ENCODE data around the gene MORC2.
A peak's percentile ranks its signal among the peaks of the same experiment; 100 is the strongest.

The MORC2 gene

DNA sequence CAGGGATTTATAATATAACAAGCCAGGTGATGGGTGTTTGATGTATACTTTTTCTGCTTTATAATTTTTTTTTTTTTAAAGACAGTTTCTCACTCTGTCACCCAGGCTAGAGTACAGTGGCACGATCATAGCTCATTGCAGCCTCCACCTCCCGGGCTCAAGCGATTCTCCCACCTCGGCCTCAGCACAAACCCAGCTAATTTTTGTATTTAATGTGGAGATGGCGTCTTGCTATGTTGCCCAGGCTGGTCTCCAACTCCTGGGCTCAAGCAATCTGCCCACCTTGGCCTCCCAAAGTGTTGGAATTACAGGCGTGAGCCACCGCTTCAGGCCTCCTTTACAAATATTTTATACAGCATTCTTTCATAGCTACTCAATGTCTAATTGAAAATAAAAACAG is 48.6 kb downstream of the MORC2 start:
- no peak for DNase-seq

DNA sequence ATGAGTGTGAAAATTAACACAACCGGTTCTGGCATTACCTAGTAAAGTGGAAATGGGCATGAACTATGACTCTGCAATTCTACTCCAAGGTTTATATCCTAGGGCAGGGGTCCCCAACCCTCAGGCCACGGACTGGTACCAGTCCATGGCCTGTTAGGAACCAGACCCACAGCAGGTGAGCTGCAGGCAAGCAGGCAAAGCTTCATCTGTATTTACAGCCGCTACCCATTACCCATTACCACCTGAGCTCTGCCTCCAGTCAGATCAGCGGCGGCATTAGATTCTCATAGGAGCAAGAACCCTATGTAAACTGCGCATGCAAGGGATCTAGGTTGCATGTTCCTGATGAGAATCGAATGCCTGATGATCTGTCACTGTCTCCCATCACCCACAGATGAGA is 49.8 kb downstream of the MORC2 start:
- no peak for DNase-seq

DNA sequence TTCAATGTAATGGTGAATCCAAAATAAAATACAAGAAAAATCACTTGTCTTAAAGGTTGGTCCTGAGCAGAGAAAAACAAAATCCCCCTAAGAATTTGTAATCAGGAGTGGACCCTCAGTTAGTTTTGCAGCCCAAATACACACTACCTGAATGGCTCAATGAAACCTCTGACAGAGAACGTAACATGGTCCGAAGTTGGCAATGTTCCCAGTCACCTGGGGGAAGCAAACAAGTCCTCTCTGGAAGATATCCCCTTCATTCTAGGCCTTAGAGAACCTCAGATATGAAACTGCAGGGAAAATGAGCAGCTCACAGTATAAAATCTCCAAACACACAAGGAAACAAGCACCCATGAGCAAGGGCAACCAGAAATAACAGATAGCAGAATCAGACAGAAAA is 58.2 kb downstream of the MORC2 start:
- no peak for DNase-seq

DNA sequence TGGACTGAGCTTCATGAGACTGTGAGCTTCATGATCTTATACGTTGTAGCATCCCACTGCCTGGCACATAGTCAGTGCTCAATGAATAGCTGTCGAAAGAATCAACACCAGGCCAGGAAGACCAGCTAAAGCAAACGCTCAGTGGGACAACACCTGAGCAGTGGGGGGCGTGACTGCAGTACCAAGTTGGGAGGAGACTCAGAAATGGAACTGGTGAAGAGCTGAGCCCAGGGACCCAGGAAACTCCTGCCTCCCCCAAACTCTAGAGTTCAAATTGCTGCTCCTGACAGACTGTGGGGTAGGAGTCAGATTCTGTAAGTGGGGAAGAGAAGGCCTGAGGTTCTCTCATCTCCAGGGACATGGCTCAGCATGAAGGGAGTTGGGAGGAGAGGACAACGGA is 59.3 kb downstream of the MORC2 start:
- no peak for DNase-seq

DNA sequence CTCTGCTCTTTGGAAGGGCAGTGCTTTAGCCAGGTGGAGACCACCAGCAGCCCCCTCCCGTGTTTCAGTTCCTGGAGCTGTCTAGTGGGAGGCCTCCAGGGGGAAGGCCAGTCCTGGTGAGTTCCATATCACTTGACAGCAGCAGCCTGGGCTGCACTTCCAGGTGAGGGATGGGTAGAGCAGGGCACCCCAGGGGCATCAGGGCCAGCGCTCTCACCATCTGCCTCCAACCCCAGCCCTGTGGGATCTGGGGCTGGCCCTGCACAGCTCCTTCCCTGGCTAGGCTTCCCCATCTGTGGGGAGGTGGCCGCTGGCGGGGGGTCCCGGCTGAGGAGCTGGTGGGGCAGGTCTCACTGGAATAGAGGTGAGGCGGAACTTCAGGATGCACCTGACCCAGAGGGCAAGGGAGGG is 60.5 kb downstream of the MORC2 start:
- DNase-seq: no peak

DNA sequence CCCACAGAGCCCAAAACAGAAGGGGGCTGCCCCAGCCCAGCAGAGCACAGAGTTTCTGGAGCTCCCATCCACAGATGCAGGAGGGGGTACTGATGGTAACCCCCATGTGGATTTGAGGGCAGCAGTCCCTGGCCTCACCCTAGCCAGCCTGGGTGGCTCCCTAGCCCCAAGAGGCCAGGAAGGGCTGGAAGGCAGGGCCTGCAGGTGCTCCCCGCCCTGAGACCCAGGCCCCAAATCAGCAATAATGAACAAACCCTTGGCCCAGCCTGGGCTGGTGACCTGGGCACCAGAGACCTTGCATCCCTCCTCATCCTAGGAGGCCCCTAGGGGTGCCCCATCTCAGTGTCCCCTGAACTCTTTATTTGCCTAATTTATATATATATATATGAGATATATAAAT is 61.6 kb downstream of the MORC2 start:
- no peak for DNase-seq

DNA sequence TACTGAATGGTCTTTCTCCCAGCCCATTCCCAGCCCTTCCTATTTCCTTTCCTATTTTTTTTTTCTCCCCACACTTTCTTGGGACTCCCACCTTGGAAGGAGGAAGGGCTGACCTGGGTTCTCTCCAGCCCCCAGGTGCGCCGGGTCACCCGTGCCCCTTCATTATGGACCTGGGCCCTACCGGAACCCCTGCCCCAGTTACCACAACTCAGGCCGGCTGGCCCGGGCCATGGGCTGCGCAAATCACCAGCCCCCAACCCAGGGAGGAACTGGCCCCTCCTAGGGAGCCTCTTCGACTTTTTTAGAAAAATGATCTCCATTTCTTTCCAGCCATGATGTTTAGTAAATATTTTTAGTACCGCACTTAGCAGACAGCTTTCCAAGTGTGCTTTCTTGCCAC is 62.2 kb downstream of the MORC2 start:
- DNase-seq: no peak

DNA sequence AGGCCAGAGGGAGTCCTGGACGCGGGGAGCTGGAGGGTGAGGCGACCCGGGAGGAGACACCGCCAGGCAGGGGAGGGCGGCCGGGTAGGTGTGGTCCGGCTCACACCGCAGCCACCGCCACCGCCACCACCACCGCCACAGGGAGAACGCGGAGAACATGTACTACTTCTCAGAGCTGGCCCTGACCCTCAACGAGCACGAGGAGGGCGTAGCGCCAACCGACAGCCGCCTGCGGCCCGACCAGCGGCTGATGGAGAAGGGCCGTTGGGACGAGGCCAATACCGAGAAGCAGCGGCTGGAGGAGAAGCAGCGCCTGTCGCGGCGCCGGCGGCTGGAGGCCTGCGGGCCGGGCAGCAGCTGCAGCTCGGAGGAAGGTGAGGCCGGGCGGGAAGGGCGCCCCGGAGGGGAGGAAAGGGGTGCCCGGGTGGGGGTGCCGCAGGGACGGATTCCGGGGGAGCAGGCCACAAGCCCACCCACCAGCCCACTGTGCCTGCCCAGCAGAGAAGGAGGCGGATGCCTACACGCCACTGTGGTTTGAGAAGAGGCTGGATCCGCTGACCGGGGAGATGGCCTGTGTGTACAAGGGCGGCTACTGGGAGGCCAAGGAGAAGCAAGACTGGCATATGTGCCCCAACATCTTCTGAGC is 62.8 kb downstream of the MORC2 start:
- no peak for DNase-seq

DNA sequence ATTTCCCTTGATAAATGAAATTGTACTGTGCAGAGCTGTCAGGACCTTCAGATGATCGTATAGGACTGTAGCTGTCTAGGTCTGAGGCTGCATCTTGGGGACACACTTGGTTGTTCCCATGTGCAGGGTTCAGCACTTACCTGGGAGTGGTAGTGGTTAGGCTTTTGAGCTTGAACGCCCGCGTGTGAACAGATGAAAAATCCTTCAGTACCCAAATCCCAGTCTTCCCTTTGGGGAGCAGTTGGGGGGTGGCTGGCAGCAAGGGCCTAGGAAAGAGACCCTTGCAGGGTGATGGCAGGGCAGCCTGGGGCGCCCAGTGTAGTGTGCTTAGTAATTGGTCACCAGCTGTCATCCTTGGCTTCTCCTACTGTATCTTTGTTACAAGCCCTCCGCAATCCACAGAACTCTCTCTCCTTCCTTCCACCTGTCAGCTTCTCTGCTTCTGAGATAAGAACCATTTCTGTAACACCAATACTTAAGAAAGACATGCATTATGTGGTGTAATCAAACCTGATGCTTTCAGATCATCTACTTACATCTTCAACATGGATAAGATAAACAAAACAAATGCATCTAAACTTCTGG is 64.6 kb downstream of the MORC2 start:
- DNase-seq: peak in 1 of 14 donors; percentile 14

DNA sequence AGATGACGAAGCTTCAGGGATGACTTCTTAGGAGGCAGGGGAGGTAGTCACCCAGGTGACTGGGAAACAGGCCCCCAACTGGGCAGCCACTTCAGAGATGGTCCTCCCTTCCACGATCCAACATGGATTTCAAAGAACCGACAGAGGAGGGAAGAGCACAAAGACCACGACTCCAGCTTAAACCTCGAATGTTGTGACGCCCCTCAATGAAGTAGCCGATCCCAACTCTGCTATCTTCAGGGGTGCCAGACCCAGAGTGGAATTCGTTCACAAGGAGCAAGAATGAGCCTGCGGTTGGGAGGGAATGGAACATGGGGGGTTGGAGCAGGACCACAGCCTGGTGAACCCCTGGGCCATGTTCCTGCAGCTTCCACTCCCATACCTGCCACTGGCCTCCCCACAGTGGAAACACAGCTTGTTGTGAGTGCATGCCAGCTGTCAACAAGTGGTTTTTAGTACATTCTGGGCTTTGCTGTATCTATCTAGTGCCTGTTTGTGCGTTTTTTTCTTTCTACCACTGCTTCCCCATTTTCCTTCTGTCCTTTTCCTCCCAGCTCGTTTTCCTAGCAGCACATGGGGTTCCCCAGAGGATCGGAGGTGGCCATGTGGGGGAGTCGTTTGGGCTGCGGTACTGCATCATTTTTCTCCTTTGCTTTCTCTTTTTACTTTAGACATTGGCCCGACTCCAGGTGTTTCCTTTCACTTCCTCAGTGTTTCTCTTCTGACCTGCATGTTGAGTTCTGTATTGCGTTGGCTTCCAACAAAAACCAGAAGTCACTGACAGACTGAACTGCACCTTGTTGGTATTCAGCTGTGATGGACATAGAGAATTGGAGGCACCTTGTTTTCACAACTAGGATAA is 65.8 kb downstream of the MORC2 start:
- no peak for DNase-seq

DNA sequence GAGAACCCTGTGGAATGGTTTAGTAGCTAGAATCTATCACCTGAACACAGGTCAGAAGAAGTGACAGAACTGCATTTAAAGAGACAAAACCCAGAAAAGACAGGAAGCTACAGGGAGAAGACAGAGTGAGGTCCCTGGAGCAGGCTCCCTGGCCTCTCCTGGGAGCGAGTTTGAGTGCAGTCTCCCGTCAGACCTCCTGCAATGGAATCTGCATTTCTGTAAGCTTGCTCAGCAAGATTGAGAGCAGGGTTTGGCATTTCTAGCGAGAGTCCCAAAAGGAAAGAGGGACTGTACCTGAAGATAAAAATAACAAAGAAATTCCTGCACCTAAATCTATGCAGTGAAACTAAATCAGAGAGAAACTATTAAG is 74.2 kb downstream of the MORC2 start:
- DNase-seq: no peak

DNA sequence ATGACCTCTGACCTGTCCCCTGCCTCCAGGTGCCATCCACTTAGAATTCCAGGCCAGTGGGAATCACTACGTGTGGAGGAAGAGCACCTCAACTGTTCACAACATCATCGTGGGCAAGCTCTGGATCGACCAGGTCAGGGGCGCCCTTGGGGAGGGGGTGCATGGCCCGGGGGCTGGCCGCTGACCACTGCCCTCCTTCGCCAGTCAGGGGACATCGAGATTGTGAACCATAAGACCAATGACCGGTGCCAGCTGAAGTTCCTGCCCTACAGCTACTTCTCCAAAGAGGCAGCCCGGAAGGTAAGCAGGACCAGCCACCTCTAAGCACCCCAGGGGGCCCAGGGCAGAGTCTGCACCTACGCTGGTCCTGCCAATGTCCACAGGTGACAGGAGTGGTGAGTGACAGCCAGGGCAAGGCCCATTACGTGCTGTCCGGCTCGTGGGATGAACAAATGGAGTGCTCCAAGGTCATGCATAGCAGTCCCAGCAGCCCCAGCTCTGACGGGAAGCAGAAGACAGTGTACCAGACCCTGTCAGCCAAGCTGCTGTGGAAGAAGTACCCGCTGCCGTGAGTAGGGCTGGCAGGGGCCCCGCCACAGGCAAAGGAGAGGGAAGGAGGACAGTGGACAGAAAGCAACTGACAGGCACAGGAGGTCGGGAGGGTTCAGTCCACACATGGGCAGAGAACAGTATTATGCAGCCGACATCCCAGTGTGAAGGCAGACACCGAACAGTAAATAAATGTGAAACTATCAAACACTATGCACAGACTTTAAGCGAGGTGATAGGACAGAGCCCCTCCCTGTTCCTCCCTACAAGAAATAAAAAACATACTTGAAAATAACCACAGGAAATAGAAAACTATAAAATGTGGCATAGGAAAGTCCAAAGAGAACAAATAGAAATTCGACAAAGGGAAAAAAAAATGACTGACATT is 74.9 kb downstream of the MORC2 start:
- no peak for DNase-seq

DNA sequence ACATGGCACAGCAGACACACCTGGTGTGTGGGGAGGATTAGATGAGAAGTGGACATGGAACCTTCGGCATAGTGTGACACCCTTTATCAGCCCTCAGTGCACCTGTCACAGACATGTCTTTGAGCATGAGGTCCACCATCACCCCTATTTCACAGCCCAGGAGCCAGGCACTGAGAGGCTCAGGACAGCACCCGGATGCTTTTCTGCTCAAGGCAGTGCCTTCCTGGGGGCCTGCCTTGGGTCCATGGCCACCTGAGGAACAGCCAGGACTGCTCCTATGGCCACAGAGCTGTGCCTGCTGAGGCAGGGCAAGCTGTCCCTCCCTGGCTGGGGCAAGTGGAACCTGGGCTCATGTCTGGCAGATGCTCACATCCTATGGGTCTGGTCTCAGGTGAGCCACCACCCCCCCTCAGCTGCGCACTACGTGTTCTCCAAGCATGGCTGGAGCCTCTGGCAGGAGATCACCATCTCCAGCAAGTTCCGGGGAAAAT is 75.8 kb downstream of the MORC2 start:
- DNase-seq: no peak

DNA sequence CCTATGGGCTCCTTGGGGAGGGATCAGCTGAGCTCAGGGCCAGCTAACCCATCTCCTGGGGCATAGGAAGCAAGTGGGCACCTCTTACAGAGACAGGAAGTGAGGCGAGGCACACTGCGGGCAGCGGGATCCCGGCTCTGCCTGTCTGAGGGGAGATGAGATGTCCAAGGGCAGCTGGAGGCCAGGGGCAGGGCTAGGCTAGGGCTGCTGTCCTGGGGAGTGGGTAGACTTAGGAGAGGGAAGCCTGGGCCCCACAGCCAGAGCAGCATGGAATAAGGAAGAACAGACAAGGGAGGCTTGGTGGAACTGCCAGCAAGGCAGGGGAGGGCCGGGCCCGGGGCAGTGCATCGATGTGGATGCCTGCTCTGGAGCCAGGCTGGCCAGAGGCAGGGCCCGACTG is 76.3 kb downstream of the MORC2 start:
- no peak for DNase-seq

DNA sequence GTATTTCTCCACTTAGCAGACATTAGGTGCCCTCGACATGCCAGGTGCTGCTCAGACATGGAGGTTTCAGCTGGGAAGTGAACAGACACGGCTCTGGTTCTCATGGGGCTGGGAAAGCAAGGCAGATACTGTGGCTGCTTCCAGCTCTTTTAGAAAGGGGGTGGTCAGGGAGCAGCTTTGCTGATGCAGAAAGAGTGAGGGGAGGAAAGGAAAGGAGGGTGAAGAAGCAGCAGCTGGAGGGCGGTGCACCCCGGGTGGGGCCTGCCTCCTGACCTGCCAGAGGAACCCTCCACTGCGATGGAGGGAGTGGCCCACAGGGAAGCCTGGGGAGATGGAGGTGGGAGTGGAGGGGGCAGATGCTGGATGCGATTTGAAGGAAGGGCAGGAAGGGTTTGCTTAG is 76.8 kb downstream of the MORC2 start:
- DNase-seq: no peak

DNA sequence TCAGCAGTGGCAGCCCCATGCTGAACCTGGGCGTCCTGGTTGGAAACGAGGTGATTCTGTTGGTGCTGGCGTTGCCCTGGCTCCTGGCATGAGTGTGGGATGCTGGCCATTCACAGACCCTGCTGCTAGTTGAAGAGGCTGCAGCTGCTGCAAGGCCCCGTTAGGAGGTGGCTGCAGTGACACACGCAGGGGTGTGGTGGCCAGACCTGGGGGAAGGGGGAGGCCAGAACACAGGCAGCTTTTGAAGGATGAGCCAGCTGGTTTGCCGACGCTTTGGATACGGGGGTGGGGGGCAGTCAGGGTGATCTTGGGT is 77.2 kb downstream of the MORC2 start:
- DNase-seq: no peak

DNA sequence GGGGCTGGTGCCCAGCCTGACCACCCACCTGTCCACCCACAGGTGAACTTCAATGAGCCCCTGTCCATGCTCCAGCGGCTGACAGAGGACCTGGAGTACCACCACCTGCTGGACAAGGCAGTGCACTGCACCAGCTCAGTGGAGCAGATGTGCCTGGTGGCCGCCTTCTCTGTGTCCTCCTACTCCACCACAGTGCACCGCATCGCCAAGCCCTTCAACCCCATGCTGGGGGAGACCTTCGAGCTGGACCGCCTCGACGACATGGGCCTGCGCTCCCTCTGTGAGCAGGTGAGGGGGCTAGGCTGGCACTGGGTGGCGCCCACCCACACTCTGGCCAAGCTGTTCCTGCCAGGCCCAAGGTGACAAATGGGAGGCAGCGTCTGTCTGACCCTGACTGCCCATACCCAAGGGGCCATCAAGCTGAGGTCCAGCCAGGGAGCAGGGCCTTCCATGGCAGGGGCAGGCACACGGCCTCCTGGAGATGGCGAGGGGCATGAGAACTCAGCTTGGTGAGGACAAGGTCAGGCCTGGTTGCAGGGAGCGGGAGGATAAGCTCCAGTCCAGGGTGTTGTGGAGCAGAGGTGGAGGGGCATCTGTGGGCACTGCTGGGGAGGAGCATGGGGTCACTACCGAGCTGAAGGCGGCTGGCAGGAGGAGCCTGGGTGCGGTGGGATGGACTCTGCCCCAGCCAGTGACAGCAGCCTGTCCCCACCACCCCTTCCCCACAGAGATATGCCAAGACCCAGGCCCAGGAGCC is 77.7 kb downstream of the MORC2 start:
- DNase-seq: no peak

DNA sequence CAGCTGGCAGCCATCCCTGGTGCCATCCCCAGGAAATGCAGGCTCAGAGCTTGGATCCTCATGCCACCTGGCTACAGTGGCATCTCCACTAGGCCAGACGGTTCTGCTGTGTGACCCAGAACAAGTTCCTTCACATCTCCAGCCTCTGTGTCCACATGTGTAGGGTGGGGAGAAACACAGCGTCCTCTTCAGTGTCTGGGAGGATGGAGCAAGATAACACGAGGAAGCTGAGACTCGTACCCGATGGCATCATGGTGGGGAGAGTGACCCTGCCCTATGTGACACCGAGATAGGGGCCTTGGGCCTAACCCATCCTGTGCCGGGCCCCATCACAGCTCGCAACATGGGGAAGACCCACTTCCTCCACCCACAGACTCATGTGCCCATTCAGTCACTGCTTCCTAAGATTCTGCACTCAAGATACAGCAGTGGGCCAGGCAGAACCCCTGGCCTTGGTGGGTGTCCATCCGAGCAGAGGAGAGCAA is 78.5 kb downstream of the MORC2 start:
- no peak for DNase-seq

DNA sequence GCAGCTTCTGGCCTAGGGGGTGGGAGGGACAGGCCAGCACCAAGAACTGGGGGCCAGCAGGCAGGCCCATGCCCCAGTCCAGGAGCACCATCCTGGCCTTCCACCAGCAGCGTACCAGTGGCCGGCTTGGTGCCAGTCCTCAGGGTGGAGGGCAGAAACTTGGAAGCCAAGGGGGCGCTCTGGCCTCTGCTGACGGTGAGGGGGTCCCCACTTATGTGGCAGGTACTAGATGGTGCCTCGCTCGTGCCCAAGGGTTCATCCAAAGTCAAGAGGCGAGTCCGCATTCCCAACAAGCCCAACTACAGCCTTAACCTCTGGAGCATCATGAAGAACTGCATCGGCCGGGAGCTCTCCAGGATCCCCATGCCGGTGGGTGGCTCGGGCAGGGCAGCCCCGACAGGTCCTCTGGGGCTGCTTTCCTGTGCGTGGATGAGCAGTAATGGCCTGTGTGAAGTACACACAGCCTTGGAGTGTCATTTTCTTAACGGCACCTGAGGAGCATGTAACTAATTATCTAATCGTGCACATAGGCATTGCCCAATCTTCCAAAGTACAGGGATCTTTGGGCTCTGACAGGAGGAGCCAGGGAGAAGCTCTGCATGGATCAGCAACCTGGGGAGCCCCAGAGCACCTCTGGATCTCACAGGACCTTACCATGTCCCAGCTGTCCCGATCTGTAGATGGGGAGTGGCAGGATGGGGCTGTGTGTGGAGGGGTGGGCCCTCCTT is 79.1 kb downstream of the MORC2 start:
- DNase-seq: no peak

DNA sequence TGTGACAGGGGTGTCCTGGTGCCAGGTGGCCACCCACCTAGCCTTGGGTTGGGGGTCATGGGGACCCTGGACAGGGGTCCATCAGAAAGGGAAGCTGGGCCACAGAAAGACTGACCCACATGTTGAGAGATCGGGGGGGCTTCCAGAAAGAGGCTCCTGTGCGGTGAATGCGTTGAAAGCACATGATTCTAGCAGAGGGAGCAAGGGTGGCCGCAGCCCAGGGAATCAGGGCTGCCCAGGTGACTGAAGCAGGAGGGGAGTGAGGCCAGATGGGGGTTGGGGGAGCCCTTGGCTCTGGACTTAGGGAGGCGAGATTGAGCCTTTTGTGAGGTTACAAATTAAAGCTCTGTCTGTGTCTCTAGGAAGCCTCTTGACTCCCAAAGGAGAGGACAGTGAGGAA is 80.7 kb downstream of the MORC2 start:
- DNase-seq: no peak

DNA sequence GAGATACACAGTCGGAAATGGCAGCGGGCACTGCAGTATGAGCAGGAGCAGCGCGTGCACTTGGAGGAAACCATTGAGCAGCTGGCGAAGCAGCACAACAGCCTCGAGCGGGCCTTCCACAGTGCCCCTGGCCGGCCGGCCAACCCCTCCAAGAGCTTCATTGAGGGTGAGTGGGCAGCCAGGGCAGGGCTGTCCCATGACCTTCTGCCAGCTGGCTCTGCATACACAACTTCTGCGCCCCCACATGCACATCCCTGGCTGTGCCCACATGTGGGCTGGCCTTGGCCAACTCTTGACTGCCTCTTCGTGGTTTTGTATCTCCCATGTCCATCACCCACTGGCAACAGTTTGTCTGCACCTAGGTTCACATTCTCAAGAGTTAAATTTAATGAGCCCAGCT is 81.1 kb downstream of the MORC2 start:
- DNase-seq: no peak
